Ishikawa (cell line): Measurements from ENCODE around the gene TRDN.

Source experiments
- CEBPB ChIP-seq: IDR thresholded peaks from 2 replicates; pipeline ENCODE4 v1.6.1; 2012
- CREB1 ChIP-seq: IDR thresholded peaks from 2 replicates; pipeline ENCODE4 v1.6.1; 2012; ENCODE audit warnings: low read depth
- EGR1 ChIP-seq: IDR thresholded peaks from 2 replicates; pipeline ENCODE4 v1.6.1; 2012
- EP300 ChIP-seq: IDR thresholded peaks from 2 replicates; pipeline ENCODE4 v1.6.1; 2012; ENCODE audit warnings: borderline replicate concordance
- FOXM1 ChIP-seq: IDR thresholded peaks from 2 replicates; pipeline ENCODE4 v1.6.1; 2012; ENCODE audit warnings: low read depth, borderline replicate concordance
- NFIC ChIP-seq: IDR thresholded peaks from 2 replicates; pipeline ENCODE4 v1.6.1; 2012
- RAD21 ChIP-seq: IDR thresholded peaks from 2 replicates; pipeline ENCODE4 v1.6.1; 2012; ENCODE audit warnings: low read depth
- TAF1 ChIP-seq: IDR thresholded peaks from 2 replicates; pipeline ENCODE4 v1.6.1; 2012; ENCODE audit warnings: low read depth, mild to moderate bottlenecking
- TCF12 ChIP-seq: IDR thresholded peaks from 2 replicates; pipeline ENCODE4 v1.6.1; 2012; ENCODE audit warnings: low read depth
- TEAD4 ChIP-seq: IDR thresholded peaks from 2 replicates; pipeline ENCODE4 v1.6.1; 2012
- YY1 ChIP-seq: IDR thresholded peaks from 2 replicates; pipeline ENCODE4 v1.6.1; 2012; ENCODE audit warnings: low read depth
- ZBTB7A ChIP-seq: IDR thresholded peaks from 2 replicates; pipeline ENCODE4 v1.6.1; 2012; ENCODE audit warnings: low read depth
- TF ChIP-seq, protein P1 (sequence below): IDR thresholded peaks from 2 replicates; pipeline ENCODE4 v1.6.1; 2012; ENCODE audit warnings: low read depth, mild to moderate bottlenecking
- TF ChIP-seq, protein P2 (sequence below): IDR thresholded peaks from 2 replicates; pipeline ENCODE4 v1.6.1; 2012
- TF ChIP-seq, protein P3 (sequence below): IDR thresholded peaks from 2 replicates; pipeline ENCODE4 v1.6.1; 2012

TRDN gene

DNA sequence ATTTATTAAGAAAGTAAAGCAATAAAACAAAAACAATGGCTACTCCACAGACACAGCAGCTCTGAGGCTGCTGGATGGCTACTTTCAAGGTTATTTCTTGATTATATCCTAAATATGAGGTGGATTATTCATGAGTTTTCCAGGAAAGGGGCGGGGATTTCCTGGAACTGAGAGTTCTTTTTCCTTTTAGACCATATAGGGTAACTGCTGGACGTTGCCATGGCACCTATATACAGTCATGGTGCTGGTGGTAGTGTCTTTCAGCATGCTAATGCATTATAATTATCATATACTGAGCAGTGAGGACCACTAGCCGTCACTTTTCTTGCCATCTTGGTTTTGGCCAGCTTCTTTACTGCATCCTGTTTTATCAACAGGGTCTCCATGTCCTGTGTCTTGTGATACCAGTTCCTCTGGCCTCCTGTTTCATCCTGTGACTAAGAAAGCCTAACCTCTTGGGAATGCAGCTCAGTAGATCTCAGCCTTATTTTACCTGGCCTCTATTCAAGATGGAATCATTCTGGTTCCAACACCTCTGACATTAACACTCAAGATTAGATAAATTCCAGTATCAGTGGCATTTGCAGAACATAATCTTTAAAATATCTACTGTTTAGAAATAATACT, 32.3 kb upstream of the TRDN start:
- TF ChIP-seq, protein P1, sequence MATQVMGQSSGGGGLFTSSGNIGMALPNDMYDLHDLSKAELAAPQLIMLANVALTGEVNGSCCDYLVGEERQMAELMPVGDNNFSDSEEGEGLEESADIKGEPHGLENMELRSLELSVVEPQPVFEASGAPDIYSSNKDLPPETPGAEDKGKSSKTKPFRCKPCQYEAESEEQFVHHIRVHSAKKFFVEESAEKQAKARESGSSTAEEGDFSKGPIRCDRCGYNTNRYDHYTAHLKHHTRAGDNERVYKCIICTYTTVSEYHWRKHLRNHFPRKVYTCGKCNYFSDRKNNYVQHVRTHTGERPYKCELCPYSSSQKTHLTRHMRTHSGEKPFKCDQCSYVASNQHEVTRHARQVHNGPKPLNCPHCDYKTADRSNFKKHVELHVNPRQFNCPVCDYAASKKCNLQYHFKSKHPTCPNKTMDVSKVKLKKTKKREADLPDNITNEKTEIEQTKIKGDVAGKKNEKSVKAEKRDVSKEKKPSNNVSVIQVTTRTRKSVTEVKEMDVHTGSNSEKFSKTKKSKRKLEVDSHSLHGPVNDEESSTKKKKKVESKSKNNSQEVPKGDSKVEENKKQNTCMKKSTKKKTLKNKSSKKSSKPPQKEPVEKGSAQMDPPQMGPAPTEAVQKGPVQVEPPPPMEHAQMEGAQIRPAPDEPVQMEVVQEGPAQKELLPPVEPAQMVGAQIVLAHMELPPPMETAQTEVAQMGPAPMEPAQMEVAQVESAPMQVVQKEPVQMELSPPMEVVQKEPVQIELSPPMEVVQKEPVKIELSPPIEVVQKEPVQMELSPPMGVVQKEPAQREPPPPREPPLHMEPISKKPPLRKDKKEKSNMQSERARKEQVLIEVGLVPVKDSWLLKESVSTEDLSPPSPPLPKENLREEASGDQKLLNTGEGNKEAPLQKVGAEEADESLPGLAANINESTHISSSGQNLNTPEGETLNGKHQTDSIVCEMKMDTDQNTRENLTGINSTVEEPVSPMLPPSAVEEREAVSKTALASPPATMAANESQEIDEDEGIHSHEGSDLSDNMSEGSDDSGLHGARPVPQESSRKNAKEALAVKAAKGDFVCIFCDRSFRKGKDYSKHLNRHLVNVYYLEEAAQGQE: no peak
- TF ChIP-seq RAD21 (no peak), CREB1 (no peak), NFIC (no peak), TAF1 (no peak)

DNA sequence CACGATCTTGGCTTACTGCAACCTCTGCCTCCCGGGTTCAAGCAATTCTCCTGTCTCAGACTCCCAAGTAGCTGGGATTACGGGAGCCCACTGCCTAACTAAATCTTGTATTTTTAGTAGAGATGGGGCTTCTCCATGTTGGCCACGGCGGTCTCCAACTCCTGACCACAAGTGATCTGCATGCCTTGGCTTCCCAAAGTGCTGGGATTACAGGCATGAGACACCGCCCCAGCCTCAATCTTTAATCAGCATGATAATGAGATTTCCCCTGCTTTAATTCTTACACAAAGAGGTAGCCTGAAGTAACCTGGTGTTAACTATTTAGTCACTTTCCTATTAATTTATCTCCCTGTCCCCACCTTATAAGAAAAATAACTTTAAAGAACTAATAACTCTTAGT, 31.3 kb upstream of the TRDN start:
- TF ChIP-seq TCF12: no peak
- no peak for TF ChIP-seq YY1
- TF ChIP-seq EP300: no peak
- no peak for TF ChIP-seq CEBPB
- no peak for TF ChIP-seq TEAD4
- TF ChIP-seq RAD21: no peak
- TF ChIP-seq, protein P1: no peak
- no peak for TF ChIP-seq TAF1
- no peak for TF ChIP-seq CREB1
- no peak for TF ChIP-seq NFIC

DNA sequence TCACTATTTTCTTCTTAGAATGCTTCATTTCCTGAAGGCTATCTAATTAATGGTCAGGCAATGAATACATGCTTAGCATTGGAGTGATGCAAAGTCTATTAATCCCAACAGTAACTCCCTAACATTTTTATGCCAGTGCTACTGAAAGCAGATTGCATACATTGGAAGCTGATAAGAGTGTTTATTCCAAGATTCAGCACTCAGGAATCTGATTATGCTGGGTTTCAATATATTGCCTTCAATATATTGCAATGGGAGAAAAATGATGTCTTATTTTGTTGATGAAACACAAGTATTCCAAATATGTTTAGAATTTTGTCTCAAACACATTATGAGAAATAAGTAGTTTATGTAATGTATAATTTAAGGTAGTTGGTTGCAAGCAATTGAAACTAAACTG, 26.7 kb upstream of the TRDN start:
- TF ChIP-seq EGR1 (no peak), CEBPB (no peak)
- TF ChIP-seq, protein P2, sequence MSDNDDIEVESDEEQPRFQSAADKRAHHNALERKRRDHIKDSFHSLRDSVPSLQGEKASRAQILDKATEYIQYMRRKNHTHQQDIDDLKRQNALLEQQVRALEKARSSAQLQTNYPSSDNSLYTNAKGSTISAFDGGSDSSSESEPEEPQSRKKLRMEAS: no peak

DNA sequence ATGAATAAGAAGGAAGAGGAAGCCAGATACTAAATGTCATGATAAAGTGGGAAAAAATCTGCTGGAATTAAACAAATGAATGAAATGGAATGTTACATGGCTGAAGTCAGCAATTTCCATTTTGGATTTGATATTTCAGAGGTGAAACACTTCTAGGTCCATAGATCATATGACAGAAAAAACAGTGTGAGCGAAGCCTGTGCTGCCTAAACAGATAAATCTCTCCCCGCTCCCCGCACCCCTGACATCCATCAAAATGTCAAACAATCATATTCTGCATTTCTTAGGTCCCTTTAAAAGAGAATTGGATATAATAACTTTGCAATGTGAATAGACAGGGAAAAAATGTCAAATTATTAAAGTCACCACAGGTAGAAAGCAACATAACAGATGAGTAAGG, 26.0 kb upstream of the TRDN start:
- TF ChIP-seq CEBPB: no peak
- TF ChIP-seq ZBTB7A: no peak
- no peak for TF ChIP-seq EGR1
- TF ChIP-seq, protein P2: no peak
- no peak for TF ChIP-seq TEAD4
- no peak for TF ChIP-seq CREB1

DNA sequence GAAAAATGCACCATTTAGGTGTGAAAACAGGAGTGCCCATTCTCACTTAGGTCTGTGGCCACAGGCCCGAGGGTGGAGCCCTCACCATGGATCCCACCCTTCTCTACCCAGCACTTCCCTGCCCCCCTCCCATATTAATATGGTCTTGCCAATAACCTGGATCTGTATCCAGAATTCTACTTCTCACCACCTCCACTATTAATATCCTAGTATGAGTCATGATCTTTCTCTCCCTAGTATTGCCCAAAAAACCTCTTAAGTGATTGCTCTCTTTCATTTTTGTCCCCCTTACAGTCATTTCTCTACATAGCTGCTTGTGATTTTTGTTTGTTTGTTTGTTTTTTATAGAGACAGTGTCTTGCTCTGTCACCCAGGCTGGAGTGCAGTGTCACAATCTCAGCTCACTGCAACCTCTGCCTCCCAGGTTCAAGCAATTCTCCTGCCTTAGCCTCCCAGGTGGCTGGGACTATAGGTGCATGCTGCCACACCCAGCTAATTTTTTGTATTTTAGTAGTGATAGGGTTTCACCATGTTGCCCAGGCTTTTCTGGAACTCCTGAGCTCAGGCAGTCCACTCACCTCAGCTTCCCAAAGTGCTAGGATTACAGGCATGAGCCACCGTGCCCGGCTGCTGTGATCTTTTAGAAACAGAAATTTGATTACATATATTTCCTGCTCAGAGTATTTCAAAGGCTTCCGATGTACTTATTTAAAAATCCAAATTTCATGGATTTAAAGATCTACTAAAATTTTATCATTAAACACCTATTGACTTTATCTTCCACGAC, 24.5 kb upstream of the TRDN start:
- TF ChIP-seq, protein P2: no peak
- TF ChIP-seq CREB1: no peak
- TF ChIP-seq RAD21: no peak
- TF ChIP-seq YY1: no peak
- TF ChIP-seq ZBTB7A: no peak
- TF ChIP-seq EP300: no peak

DNA sequence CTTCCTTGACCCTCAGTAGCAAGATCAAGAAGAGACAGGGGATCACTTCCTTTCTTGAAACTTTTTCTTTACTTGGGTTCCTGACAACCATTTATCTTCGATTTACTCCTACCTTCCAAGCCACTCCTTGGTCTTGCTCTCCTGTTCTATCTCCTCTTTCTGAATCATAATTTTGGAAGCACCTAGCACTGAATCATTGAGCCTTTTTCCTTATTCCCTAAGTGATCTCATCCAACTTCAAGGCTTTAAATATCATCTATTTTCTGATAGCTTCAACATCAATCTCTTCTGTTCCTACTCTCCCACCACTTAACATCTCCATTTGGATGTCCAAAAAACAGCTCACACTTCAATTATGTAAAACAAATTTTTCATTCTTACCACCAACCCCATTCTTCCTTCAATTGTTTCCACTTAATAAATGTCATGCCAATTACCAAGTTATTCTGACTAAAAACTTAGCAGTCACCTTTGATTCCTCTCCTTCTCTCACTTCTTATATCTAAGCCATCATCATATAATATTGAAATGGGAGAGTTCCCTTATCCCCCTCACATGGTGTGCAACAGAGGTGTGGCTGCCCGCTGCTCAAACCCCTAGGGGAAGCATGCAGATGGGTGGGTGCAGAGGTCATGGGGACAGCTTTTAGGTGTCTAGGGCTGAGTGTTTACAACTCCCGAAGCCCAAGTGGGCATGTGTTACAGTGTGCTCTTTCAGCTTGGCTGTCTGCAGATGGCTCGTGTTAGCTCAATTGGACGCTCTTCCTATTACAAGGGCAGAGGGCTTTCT, 23.4 kb upstream of the TRDN start:
- TF ChIP-seq, protein P3, sequence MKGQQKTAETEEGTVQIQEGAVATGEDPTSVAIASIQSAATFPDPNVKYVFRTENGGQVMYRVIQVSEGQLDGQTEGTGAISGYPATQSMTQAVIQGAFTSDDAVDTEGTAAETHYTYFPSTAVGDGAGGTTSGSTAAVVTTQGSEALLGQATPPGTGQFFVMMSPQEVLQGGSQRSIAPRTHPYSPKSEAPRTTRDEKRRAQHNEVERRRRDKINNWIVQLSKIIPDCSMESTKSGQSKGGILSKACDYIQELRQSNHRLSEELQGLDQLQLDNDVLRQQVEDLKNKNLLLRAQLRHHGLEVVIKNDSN: no peak
- TF ChIP-seq CEBPB (no peak), TAF1 (no peak), NFIC (no peak), FOXM1 (no peak), CREB1 (no peak), EGR1 (no peak), YY1 (no peak), TEAD4 (no peak), EP300 (no peak), TCF12 (no peak), ZBTB7A (no peak), RAD21 (no peak)
- TF ChIP-seq, protein P1: no peak
- TF ChIP-seq, protein P2: no peak
